GM18870 (cell line): Measurements from ENCODE around the gene KDM3B.

Experiments used
- ATAC-seq: cut with Tn5 transposase; IDR thresholded peaks from one replicate; pipeline ENCODE4 v1.9.1; 2021; ENCODE audit warnings: moderate library complexity; ENCODE audit not compliant: unreplicated experiment

Gene KDM3B

GRCh38 chr5:138448481-138449398 is 96.3 kb downstream of the KDM3B start:
- no peak for ATAC-seq

GRCh38 chr5:138449501-138450239 is 97.2 kb downstream of the KDM3B start:
- ATAC-seq: no peak

GRCh38 chr5:138450971-138451370 is 98.5 kb downstream of the KDM3B start:
- no peak for ATAC-seq

GRCh38 chr5:138452720-138453119 is 100.2 kb downstream of the KDM3B start:
- ATAC-seq: no peak

GRCh38 chr5:138453590-138453989 is 101.1 kb downstream of the KDM3B start:
- ATAC-seq: no peak

GRCh38 chr5:138454121-138454520 is 101.6 kb downstream of the KDM3B start:
- ATAC-seq: no peak

- no peak for ATAC-seq
These were observed 102.9 kb downstream of the KDM3B start for GRCh38 chr5:138455232-138455930.

GRCh38 chr5:138457531-138458275 is 105.2 kb downstream of the KDM3B start:
- ATAC-seq: no peak

- no peak for ATAC-seq
These were observed 105.9 kb downstream of the KDM3B start for GRCh38 chr5:138458384-138458783.

- no peak for ATAC-seq
These were observed 106.4 kb downstream of the KDM3B start for GRCh38 chr5:138458856-138459255.

- ATAC-seq: no peak
These were observed 106.9 kb downstream of the KDM3B start for GRCh38 chr5:138459311-138459933.

- ATAC-seq: no peak
These were observed 107.7 kb downstream of the KDM3B start for GRCh38 chr5:138460032-138460693.

GRCh38 chr5:138461343-138462125 is 109.0 kb downstream of the KDM3B start:
- ATAC-seq: no peak

- no peak for ATAC-seq
These were observed 111.0 kb downstream of the KDM3B start for GRCh38 chr5:138463419-138464007.

GRCh38 chr5:138464008-138464387 is 111.5 kb downstream of the KDM3B start:
- ATAC-seq: peak; percentile 23

- peak; percentile 79 for ATAC-seq
These were observed 112.1 kb downstream of the KDM3B start for GRCh38 chr5:138464388-138465260.

- peak; percentile 48 for ATAC-seq
These were observed 113.0 kb downstream of the KDM3B start, which contains the start of gene EGR1 for GRCh38 chr5:138465261-138466124. TSS of gene EGR1 (plus strand) at chr5:138465479. CDS start at chr5:138465762, 283 bp downstream.
